ENCODE measurements around the gene TFEB. TPM values are rescaled to one million over a fixed set of nuclear protein-coding genes. Genes with fewer than 3 reads are reported as not detected.

TFEB gene
- total RNA-seq, 3 donors from 2014 or later (not counting 1 experiment from before 2014, with no cell fraction given), result 56.0 to 66.7 (median 66.2) TPM

- H3K27ac ChIP-seq (ENCODE audit: low read length), result no peak overlapping the region
- Mint-ChIP-seq H3K4me3 (no peak overlapping the region), H3K36me3 (no peaks in the 10 kb centered on the region), H3K27ac (peak overlapping the region in 1 of 2 donors; percentile 48), H3K4me1 (peaks cover 7 to 38% of the 10 kb centered on the region in 2 donors), H3K27me3 (ENCODE audit: low read depth in 2 of 2) (no peaks in the 10 kb centered on the region), H3K9me3 (no peaks in the 10 kb centered on the region)
- 98% methylated on average over 2 of the region's 2 CpGs for WGBS (ENCODE audit: insufficient coverage)
- DNase-seq, result no peak
- ATAC-seq, result no peak
- no peaks in the 10 kb centered on the region for H3K27me3 ChIP-seq (ENCODE audit: control insufficient read depth, insufficient read depth, low read length)
- H3K4me3 ChIP-seq (ENCODE audit: low read length), result no peak overlapping the region
- peaks cover 10% of the 10 kb centered on the region for H3K4me1 ChIP-seq (ENCODE audit: control insufficient read depth, insufficient read depth, low read length)
- intact Hi-C loops (cut with micrococcal nuclease), result no loop called here
- H3K36me3 ChIP-seq (ENCODE audit: control insufficient read depth, insufficient read depth, low read length), result peaks cover 28% of the 10 kb centered on the region
- TF ChIP-seq CTCF (IDR thresholded peaks at IDR 0.05), result no peak
- no peaks in the 10 kb centered on the region for H3K9me3 ChIP-seq (ENCODE audit: control insufficient read depth, insufficient read depth, low read length)
Observed at GRCh38 chr6:41692730-41693129, 42.7 kb downstream of the TFEB start.

- DNase-seq (no peak), ATAC-seq (no peak)
- intact Hi-C loops (cut with micrococcal nuclease), result no loop called here
- Histone ChIP-seq H3K36me3 (ENCODE audit: control insufficient read depth, insufficient read depth, low read length) (peaks cover 34% of the 10 kb centered on the region), H3K4me3 (ENCODE audit: low read length) (no peak overlapping the region), H3K9me3 (ENCODE audit: control insufficient read depth, insufficient read depth, low read length) (no peaks in the 10 kb centered on the region), H3K4me1 (ENCODE audit: control insufficient read depth, insufficient read depth, low read length) (peaks cover 10% of the 10 kb centered on the region), H3K27me3 (ENCODE audit: control insufficient read depth, insufficient read depth, low read length) (no peaks in the 10 kb centered on the region), H3K27ac (ENCODE audit: low read length) (no peak overlapping the region)
- H3K36me3 Mint-ChIP-seq, result no peaks in the 10 kb centered on the region
- peaks cover 7 to 38% of the 10 kb centered on the region in 2 donors for H3K4me1 Mint-ChIP-seq
- no peak overlapping the region for H3K27ac Mint-ChIP-seq
- H3K9me3 Mint-ChIP-seq, result no peaks in the 10 kb centered on the region
- H3K4me3 Mint-ChIP-seq, result no peak overlapping the region
- no peak for TF ChIP-seq CTCF (IDR thresholded peaks at IDR 0.05)
- H3K27me3 Mint-ChIP-seq (ENCODE audit: low read depth in 2 of 2), result no peaks in the 10 kb centered on the region
Observed at GRCh38 chr6:41692080-41692675, 43.2 kb downstream of the TFEB start.

GRCh38 chr6:41691426-41692079, 43.9 kb downstream of the TFEB start:
- Mint-ChIP-seq H3K27ac (no peak overlapping the region), H3K4me3 (no peak overlapping the region), H3K27me3 (ENCODE audit: low read depth in 2 of 2) (no peaks in the 10 kb centered on the region), H3K9me3 (no peaks in the 10 kb centered on the region), H3K36me3 (no peaks in the 10 kb centered on the region), H3K4me1 (peaks cover 7 to 34% of the 10 kb centered on the region in 2 donors)
- H3K4me1 ChIP-seq (ENCODE audit: control insufficient read depth, insufficient read depth, low read length), result peaks cover 10% of the 10 kb centered on the region
- H3K9me3 ChIP-seq (ENCODE audit: control insufficient read depth, insufficient read depth, low read length), result no peaks in the 10 kb centered on the region
- H3K4me3 ChIP-seq (ENCODE audit: low read length), result no peak overlapping the region
- peaks cover 38% of the 10 kb centered on the region for H3K36me3 ChIP-seq (ENCODE audit: control insufficient read depth, insufficient read depth, low read length)
- H3K27me3 ChIP-seq (ENCODE audit: control insufficient read depth, insufficient read depth, low read length), result no peaks in the 10 kb centered on the region
- DNase-seq (no peak), ATAC-seq (no peak)
- 95% methylated on average over 8 of the region's 8 CpGs for WGBS (ENCODE audit: insufficient coverage)
- intact Hi-C loops (cut with micrococcal nuclease), result no loop called here
- H3K27ac ChIP-seq (ENCODE audit: low read length), result no peak overlapping the region
- no peak for TF ChIP-seq CTCF (IDR thresholded peaks at IDR 0.05)

All from natural killer cell (primary cell).